HepG2 (cell line): ENCODE measurements around the gene CUL9. TPM values are rescaled to one million over a fixed set of nuclear protein-coding genes. Genes with fewer than 3 reads are reported as not detected.

ENCODE experiments used
- ATAC-seq: fragments of 200-7000 bp; cut with Tn5 transposase; 3 replicates; pipeline ENCODE4 v1.9.1; 2020; ENCODE audit warnings: mild to moderate bottlenecking, moderate library complexity
- BruUV-seq: library from RNA; stranded (reverse); fragments of 400-500 nt; replicated peaks from 2 replicates; lab custom pipeline; 2021; lab: Mats Ljungman, UMichigan
- CTCF ChIA-PET: fragments of 300-600 bp; formaldehyde crosslinking; extraction: SDS; loops from one replicate; lab custom pipeline; 2021; ENCODE audit warnings: low total read pairs, inconsistent platforms, low intra/inter-chr PET ratio; lab: Yijun Ruan, JAX
- POLR2A ChIA-PET: fragments of 350-600 bp; sonication (Branson Sonifier 250); formaldehyde crosslinking; loops from one replicate; lab custom pipeline; 2020; ENCODE audit warnings: antibody characterized with exemption, inconsistent platforms; lab: Yijun Ruan, JAX
- DNase-seq: peaks from one replicate; pipeline ENCODE4 v3.0.0-alpha.2; 2015; ENCODE audit warnings: low spot score
- FAIRE-seq: peaks from 3 replicates; lab custom pipeline; 2011; peaks lifted over from hg19 to GRCh38; lab: Jason Lieb, UNC
- H2AFZ ChIP-seq: one replicate; pipeline ENCODE4 v1.6.1; 2011; ENCODE audit warnings: low read length, inconsistent platforms
- H3K27ac ChIP-seq: fragments of 300-600 bp; 3 replicates; pipeline ENCODE4 v1.8.0; 2011; ENCODE audit warnings: mixed run types, mild to moderate bottlenecking, mixed read lengths, low read length, inconsistent platforms; ENCODE audit not compliant: insufficient read depth; ENCODE audit errors: extremely low read length
- H3K27me3 ChIP-seq, 2 experiments: fragments of 200-600 bp in 1 of 2; 2 replicates in 1 of 2; 3 replicates in 1 of 2; pipeline versions ENCODE4 v1.6.0 to v1.8.0; 2011; ENCODE audit warnings: low read length in 2 of 2, mild to moderate bottlenecking in 2 of 2, moderate library complexity in 2 of 2, inconsistent platforms in 1 of 2; ENCODE audit not compliant: insufficient read depth in 2 of 2, control insufficient read depth in 1 of 2
- H3K36me3 ChIP-seq, 2 experiments: fragments of 200-600 bp in 1 of 2; replicated peaks in 1 of 2; 2 replicates in 1 of 2; 3 replicates in 1 of 2; pipeline versions ENCODE4 v1.5.1 to v1.8.0; 2011; ENCODE audit warnings: low read length in 2 of 2, inconsistent platforms in 1 of 2; ENCODE audit not compliant: insufficient read depth in 2 of 2, control insufficient read depth in 1 of 2
- H3K4me1 ChIP-seq: 2 replicates; pipeline ENCODE4 v1.5.1; 2012; ENCODE audit warnings: low read length, inconsistent platforms; ENCODE audit not compliant: insufficient read depth
- H3K4me2 ChIP-seq: 2 replicates; pipeline ENCODE4 v1.6.0; 2011; ENCODE audit warnings: low read depth, low read length, inconsistent platforms
- H3K4me3 ChIP-seq, 3 experiments: fragments of 200-600 bp in 1 of 3; sonication (generic), shearing (Covaris generic) in 1 of 3; replicated peaks in 1 of 3; 2 replicates each; pipeline ENCODE4 v1.5.1; 2011 to 2016; ENCODE audit warnings: low read length in 3 of 3, inconsistent platforms in 2 of 3, low read depth in 2 of 3, mild to moderate bottlenecking in 2 of 3, control low read depth in 1 of 3, mixed read lengths in 1 of 3; ENCODE audit not compliant: insufficient read depth in 1 of 3
- H3K79me2 ChIP-seq: one replicate; pipeline ENCODE4 v1.6.1; 2011; ENCODE audit warnings: low read length, inconsistent platforms; ENCODE audit not compliant: insufficient read depth
- H3K9ac ChIP-seq: 2 replicates; pipeline ENCODE4 v1.6.0; 2011; ENCODE audit warnings: mild to moderate bottlenecking, low read depth, low read length, inconsistent platforms; ENCODE audit not compliant: insufficient read depth
- H3K9me3 ChIP-seq: 2 replicates; pipeline ENCODE4 v1.5.1; 2012; ENCODE audit warnings: mild to moderate bottlenecking, low read length
- H4K20me1 ChIP-seq: 2 replicates; pipeline ENCODE4 v1.6.0; 2011; ENCODE audit warnings: inconsistent platforms, mild to moderate bottlenecking, low read length, moderate library complexity; ENCODE audit not compliant: insufficient read depth
- FOSL2 ChIP-seq: sonication (generic); formaldehyde crosslinking; IDR thresholded peaks from 2 replicates; pipeline ENCODE4 v1.4.0; 2020; ENCODE audit warnings: missing genetic modification reagents
- HCFC1 ChIP-seq: fragments of 150-350 bp; IDR thresholded peaks from 2 replicates; pipeline ENCODE4 v1.6.1; 2014; ENCODE audit warnings: low read depth, low read length
- HDAC2 ChIP-seq: sonication (generic); formaldehyde crosslinking; IDR thresholded peaks from 2 replicates; pipeline ENCODE4 v1.4.0; 2020; ENCODE audit warnings: missing genetic modification reagents
- KDM3A ChIP-seq: IDR thresholded peaks from 2 replicates; pipeline ENCODE4 v1.6.1; 2018; ENCODE audit warnings: low read depth, missing compliant biosample characterization
- MAFK ChIP-seq, 2 experiments: IDR thresholded peaks in 1 of 2; conservative IDR thresholded peaks in 1 of 2; 2 replicates each; pipeline ENCODE4 v1.6.1; 2011; ENCODE audit warnings: improper control_type of control experiment in 2 of 2, low read length in 2 of 2
- NONO ChIP-seq, 2 experiments: fragments of 450-650 bp in 1 of 2; sonication (generic) in 1 of 2; formaldehyde crosslinking in 1 of 2; IDR thresholded peaks in 1 of 2; conservative IDR thresholded peaks in 1 of 2; 2 replicates each; pipeline versions ENCODE4 v1.6.1 to v1.8.0; 2017 to 2022; ENCODE audit warnings: mild to moderate bottlenecking in 1 of 2, missing genetic modification reagents in 1 of 2, moderate library complexity in 1 of 2
- NPAS2 ChIP-seq: sonication (generic); formaldehyde crosslinking; IDR thresholded peaks from 2 replicates; pipeline ENCODE4 v1.8.0; 2022; ENCODE audit warnings: mild to moderate bottlenecking, missing genetic modification reagents, borderline replicate concordance
- RFXAP ChIP-seq: sonication (generic); formaldehyde crosslinking; IDR thresholded peaks from 2 replicates; pipeline ENCODE4 v1.4.0; 2020; ENCODE audit warnings: missing genetic modification reagents, borderline replicate concordance
- TSC22D2 ChIP-seq: sonication (generic); formaldehyde crosslinking; IDR thresholded peaks from 2 replicates; pipeline ENCODE4 v1.5.1; 2020; ENCODE audit warnings: missing genetic modification reagents, mild to moderate bottlenecking, borderline replicate concordance
- ZNF383 ChIP-seq: sonication (generic); formaldehyde crosslinking; IDR thresholded peaks from 2 replicates; pipeline ENCODE4 v1.4.0; 2020; ENCODE audit warnings: missing genetic modification reagents, mild to moderate bottlenecking, borderline replicate concordance
- ZNF44 ChIP-seq: sonication (generic); formaldehyde crosslinking; IDR thresholded peaks from 2 replicates; pipeline ENCODE4 v1.5.1; 2020; ENCODE audit warnings: mild to moderate bottlenecking, missing genetic modification reagents
- ZNF441 ChIP-seq: sonication (generic); formaldehyde crosslinking; IDR thresholded peaks from 2 replicates; pipeline ENCODE4 v1.7.0; 2021; ENCODE audit warnings: missing genetic modification reagents, borderline replicate concordance
- WGBS: methylation state at CpG from one replicate; pipeline ENCODE4 v1.1.6; 2017; ENCODE audit warnings: low lambda C conversion rate; 5-methylcytosine and 5-hydroxymethylcytosine counted together
- in situ Hi-C: cut with HindIII; loops from 2 replicates; pipeline ENCODE4 v1.10.0; 2017; ENCODE audit warnings: low pct_unique_long_range_greater_than_20kb; ENCODE audit not compliant: extremely low pct_ligation_motif_present
- intact Hi-C: fragments of 100-400 bp; cut with micrococcal nuclease; formaldehyde crosslinking; loops from one replicate; pipeline ENCODE4 v1.10.0; 2022; ENCODE audit not compliant: unreplicated experiment
- polyA plus RNA-seq, 8 experiments: library from polyadenylated mRNA; depleted of rRNA in 3 of 8; stranded (reverse) in 7 of 8; unstranded in 1 of 8; fragments of >200 nt; fragmentation: Illumina TruSeq in 4 of 8; extraction: Trizol in 4 of 8; gene quantifications; 2 replicates each; pipeline versions ENCODE4 v1.2.1 to v1.2.3, GENCODE V29; 2011 to 2016; ENCODE audit warnings: low read depth in 4 of 8, missing spikeins in 1 of 8, mixed read lengths in 1 of 8; ENCODE audit not compliant: insufficient read depth in 1 of 8
- total RNA-seq, 5 experiments: library from RNA; depleted of rRNA; stranded (reverse); fragments of >200 nt; fragmentation: Illumina TruSeq; extraction: Trizol; gene quantifications; 2 replicates each; pipeline ENCODE4 v1.2.3, GENCODE V29; 2016; ENCODE audit warnings: low read depth in 1 of 5
- TF ChIP-seq, protein P1 (sequence below), 2 experiments: sonication (generic) in 1 of 2; formaldehyde crosslinking in 1 of 2; IDR thresholded peaks; 2 replicates each; pipeline versions ENCODE4 v1.4.0 to v1.6.1; 2018 to 2020; ENCODE audit warnings: missing genetic modification reagents in 2 of 2, borderline replicate concordance in 1 of 2, low read depth in 1 of 2, mild to moderate bottlenecking in 1 of 2, missing biosample characterization in 1 of 2
- TF ChIP-seq, protein P2 (sequence below): IDR thresholded peaks from 2 replicates; pipeline ENCODE4 v1.6.1; 2016; ENCODE audit warnings: missing genetic modification reagents, missing compliant biosample characterization
- TF ChIP-seq, protein P3 (sequence below): sonication (generic); formaldehyde crosslinking; conservative IDR thresholded peaks from 2 replicates; pipeline ENCODE4 v1.5.0; 2020; ENCODE audit warnings: missing genetic modification reagents
- TF ChIP-seq, protein P4 (sequence below): sonication (generic); formaldehyde crosslinking; IDR thresholded peaks from 2 replicates; pipeline ENCODE4 v1.4.0; 2020; ENCODE audit warnings: missing genetic modification reagents

CUL9 gene
- total and polyA plus RNA-seq, 2 of the 13 experiments (the other 11 are each of a cell fraction or from before 2014, with no cell fraction given), result 11.4 to 13.7 TPM

DNA sequence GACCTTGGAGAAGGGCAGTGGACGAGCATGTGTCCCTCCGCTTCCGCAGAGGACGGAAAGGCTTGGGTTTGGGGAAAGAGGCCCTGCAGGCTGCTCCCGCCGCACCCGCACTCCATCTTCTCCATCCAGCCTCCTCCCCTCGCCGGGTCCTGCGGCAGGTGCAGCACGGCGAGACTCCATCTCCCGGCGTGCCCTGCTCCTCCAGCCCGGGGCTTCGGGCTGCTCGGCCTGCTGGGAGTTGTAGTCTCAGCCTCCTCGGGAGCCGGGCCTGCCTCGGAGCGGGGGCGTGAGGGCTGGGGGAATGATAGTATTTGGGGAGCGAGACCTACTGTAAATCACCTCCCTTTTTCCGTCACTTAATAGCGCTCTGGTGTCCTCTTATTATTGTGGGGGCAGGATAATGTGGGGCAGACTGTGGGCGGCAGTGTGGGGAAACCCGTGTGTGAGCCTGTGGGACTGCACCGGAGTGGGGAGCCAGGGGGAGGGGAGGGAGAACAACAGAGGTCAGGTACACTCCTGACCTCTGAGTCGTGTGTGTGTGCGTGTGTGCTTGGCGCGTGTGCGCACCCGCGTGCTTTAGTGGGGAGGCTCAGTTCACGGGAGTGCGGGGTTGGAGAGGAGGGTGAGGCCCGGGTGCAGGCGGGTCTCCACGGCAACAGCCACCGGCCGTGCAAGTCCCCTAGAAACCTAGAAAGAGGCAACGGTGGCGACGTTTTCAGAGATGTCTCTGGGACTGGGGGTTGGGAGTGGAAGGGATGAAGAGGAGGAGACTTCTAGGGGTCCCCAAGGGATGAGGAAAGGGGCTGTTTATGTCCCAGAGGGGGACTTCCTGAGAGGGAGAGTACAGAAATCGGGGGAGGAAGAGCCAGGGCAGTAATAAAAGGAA, 65.4 kb downstream of the CUL9 start:
- Histone ChIP-seq H3K27ac (no peak overlapping the region), H3K36me3 (no peaks in the 10 kb centered on the region), H3K27me3 (peaks cover 17 to 79% of the 10 kb centered on the region in 2 experiments), H4K20me1 (no peaks in the 10 kb centered on the region), H3K4me3 (peak overlapping the region; percentile 48 to 75 (median 58)), H3K9me3 (no peaks in the 10 kb centered on the region), H3K9ac (no peak overlapping the region; the same call in 1 of the 2 replicates), H3K79me2 (no peaks in the 10 kb centered on the region), H3K4me1 (peaks cover 38% of the 10 kb centered on the region), H3K4me2 (peak overlapping the region; percentile 92), H2AFZ (peak overlapping the region; percentile 66)
- intact Hi-C loops, result no loop called here
- BruUV-seq, result no TSS peak
- in situ Hi-C loops, result no loop called here
- ChIA-PET POLR2A (interaction anchor here (0.8 to 1.6 kb wide), 18 partner anchors 10 to 249 kb away, joined by 3 to 16 read pairs (median 4); partner anchors contain the start of genes ABCC10, CRIP3, CUL7 and CUL9), CTCF (no interaction called here)
- FAIRE-seq, result no peak
- DNase-seq, result peak; percentile 58
- 11% methylated on average over 42 of the region's 46 CpGs for WGBS
- ATAC-seq, result peak; percentile 96
- peak; percentile 98 for TF ChIP-seq HCFC1
- TF ChIP-seq ZNF441 (CRISPR knock-in tag), result no peak
- TF ChIP-seq, protein P1, sequence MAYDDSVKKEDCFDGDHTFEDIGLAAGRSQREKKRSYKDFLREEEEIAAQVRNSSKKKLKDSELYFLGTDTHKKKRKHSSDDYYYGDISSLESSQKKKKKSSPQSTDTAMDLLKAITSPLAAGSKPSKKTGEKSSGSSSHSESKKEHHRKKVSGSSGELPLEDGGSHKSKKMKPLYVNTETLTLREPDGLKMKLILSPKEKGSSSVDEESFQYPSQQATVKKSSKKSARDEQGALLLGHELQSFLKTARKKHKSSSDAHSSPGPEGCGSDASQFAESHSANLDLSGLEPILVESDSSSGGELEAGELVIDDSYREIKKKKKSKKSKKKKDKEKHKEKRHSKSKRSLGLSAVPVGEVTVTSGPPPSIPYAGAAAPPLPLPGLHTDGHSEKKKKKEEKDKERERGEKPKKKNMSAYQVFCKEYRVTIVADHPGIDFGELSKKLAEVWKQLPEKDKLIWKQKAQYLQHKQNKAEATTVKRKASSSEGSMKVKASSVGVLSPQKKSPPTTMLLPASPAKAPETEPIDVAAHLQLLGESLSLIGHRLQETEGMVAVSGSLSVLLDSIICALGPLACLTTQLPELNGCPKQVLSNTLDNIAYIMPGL (CRISPR knock-in tag; IDR thresholded peaks at IDR 0.05; ENCODE audit: borderline replicate concordance in 1 of 2, low read depth in 1 of 2), result peak in 1 of 2 experiments; percentile 53; a peak in 2 of 4 replicates
- peak; percentile 14; the same call in 1 of the 2 replicates for TF ChIP-seq ZNF44 (CRISPR knock-in tag)
- peak; percentile 25; the same call in 1 of the 2 replicates for TF ChIP-seq FOSL2 (CRISPR knock-in tag)
- no peak for TF ChIP-seq MAFK (conservative IDR thresholded peaks at IDR 0.05 in 1 of 2, IDR thresholded peaks at IDR 0.05 in 1 of 2; ENCODE audit: low read length in 2 of 2)
- TF ChIP-seq KDM3A (CRISPR knock-in tag), result peak; percentile 63; the same call in 1 of the 2 replicates
- TF ChIP-seq HDAC2 (CRISPR knock-in tag), result peak; percentile 46; the same call in 1 of the 2 replicates
- no peak for TF ChIP-seq ZNF383 (CRISPR knock-in tag)
- TF ChIP-seq, protein P2, sequence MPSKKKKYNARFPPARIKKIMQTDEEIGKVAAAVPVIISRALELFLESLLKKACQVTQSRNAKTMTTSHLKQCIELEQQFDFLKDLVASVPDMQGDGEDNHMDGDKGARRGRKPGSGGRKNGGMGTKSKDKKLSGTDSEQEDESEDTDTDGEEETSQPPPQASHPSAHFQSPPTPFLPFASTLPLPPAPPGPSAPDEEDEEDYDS (CRISPR knock-in tag), result no peak; the same call in 1 of the 2 replicates
- TF ChIP-seq NONO (IDR thresholded peaks at IDR 0.05), result no peak
- TF ChIP-seq NONO (CRISPR knock-in tag; conservative IDR thresholded peaks at IDR 0.05), result peak; percentile 74
- TF ChIP-seq, protein P3, sequence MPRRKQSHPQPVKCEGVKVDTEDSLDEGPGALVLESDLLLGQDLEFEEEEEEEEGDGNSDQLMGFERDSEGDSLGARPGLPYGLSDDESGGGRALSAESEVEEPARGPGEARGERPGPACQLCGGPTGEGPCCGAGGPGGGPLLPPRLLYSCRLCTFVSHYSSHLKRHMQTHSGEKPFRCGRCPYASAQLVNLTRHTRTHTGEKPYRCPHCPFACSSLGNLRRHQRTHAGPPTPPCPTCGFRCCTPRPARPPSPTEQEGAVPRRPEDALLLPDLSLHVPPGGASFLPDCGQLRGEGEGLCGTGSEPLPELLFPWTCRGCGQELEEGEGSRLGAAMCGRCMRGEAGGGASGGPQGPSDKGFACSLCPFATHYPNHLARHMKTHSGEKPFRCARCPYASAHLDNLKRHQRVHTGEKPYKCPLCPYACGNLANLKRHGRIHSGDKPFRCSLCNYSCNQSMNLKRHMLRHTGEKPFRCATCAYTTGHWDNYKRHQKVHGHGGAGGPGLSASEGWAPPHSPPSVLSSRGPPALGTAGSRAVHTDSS (CRISPR knock-in tag), result peak; percentile 95; the same call in 1 of the 2 replicates
- TF ChIP-seq TSC22D2 (CRISPR knock-in tag), result peak; percentile 55; the same call in 1 of the 2 replicates
- TF ChIP-seq, protein P4, sequence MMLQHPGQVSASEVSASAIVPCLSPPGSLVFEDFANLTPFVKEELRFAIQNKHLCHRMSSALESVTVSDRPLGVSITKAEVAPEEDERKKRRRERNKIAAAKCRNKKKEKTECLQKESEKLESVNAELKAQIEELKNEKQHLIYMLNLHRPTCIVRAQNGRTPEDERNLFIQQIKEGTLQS, result 0 out of 2 replicates have a peak, but pooled peaks have one; percentile 24
- TF ChIP-seq RFXAP (CRISPR knock-in tag), result no peak; the same call in 1 of the 2 replicates
- TF ChIP-seq NPAS2 (CRISPR knock-in tag), result no peak
